ENCODE data around the gene NARS2. TPM values are rescaled to one million over a fixed set of nuclear protein-coding genes. Genes with fewer than 3 reads are reported as not detected.
"Not testable (repeated sequence)": the region's sequence is repeated elsewhere in the genome, so short reads cannot be mapped to it uniquely, and the experiment has no call there.

NARS2 gene
- total and polyA plus RNA-seq, 2 experiments from 2014 or later: 10.9 to 13.0 TPM

GRCh38 chr11:78613378-78613813 is 38.7 kb upstream of the NARS2 start:
- no peak overlapping the region for H3K4me2 ChIP-seq (ENCODE audit: unreplicated experiment)
- TF ChIP-seq EZH2 (IDR thresholded peaks at IDR 0.05; ENCODE audit: insufficient read depth, poor library complexity, severe bottlenecking) (no peak), EZH2phosphoT487 (IDR thresholded peaks at IDR 0.05; ENCODE audit: insufficient read depth, low read depth) (no peak)
- H3K9ac ChIP-seq: no peak overlapping the region
- H3K9me3 ChIP-seq (ENCODE audit: low read depth): no peaks in the 10 kb centered on the region
- H3K27ac ChIP-seq: no peak overlapping the region
- H2AFZ ChIP-seq: no peak overlapping the region
- H3F3A ChIP-seq (ENCODE audit: insufficient read depth): no peaks in the 10 kb centered on the region
- in situ Hi-C loops (cut with MboI): no loop called here
- H3K79me2 ChIP-seq (ENCODE audit: insufficient read depth): no peaks in the 10 kb centered on the region
- DNase-seq: no peak
- H3K36me3 ChIP-seq (ENCODE audit: low read depth): no peaks in the 10 kb centered on the region
- H3K9me2 ChIP-seq (ENCODE audit: insufficient read depth): no peaks in the 10 kb centered on the region
- H4K20me1 ChIP-seq (ENCODE audit: insufficient read depth): no peaks in the 10 kb centered on the region
- H3K4me3 ChIP-seq: no peak overlapping the region
- H3K4me1 ChIP-seq (ENCODE audit: insufficient read depth): no peaks in the 10 kb centered on the region
- H3K27me3 ChIP-seq (replicated peaks; ENCODE audit: insufficient read depth): no peaks in the 10 kb centered on the region; the same call in 1 of the 2 replicates
- 14 to 17% methylated on average over 5 of the region's 5 CpGs for WGBS, 2 experiments (ENCODE audit: low coverage in 1 of 2, low lambda C conversion rate in 2 of 2, missing lambda C conversion rate in 2 of 2)

GRCh38 chr11:78612721-78613377 is 38.2 kb upstream of the NARS2 start:
- H3K4me2 ChIP-seq (ENCODE audit: unreplicated experiment): no peak overlapping the region
- H3K4me3 ChIP-seq: no peak overlapping the region
- no peaks in the 10 kb centered on the region for H3K36me3 ChIP-seq (ENCODE audit: low read depth)
- no peaks in the 10 kb centered on the region for H4K20me1 ChIP-seq (ENCODE audit: insufficient read depth)
- TF ChIP-seq EZH2 (IDR thresholded peaks at IDR 0.05; ENCODE audit: insufficient read depth, poor library complexity, severe bottlenecking) (no peak), EZH2phosphoT487 (IDR thresholded peaks at IDR 0.05; ENCODE audit: insufficient read depth, low read depth) (no peak)
- WGBS, 2 experiments (ENCODE audit: low coverage in 1 of 2, low lambda C conversion rate in 2 of 2, missing lambda C conversion rate in 2 of 2): 23 to 28% methylated on average over 4 of the region's 4 CpGs
- H3K9me2 ChIP-seq (ENCODE audit: insufficient read depth): no peaks in the 10 kb centered on the region
- no peaks in the 10 kb centered on the region for H3K4me1 ChIP-seq (ENCODE audit: insufficient read depth)
- no peak overlapping the region for H3K27ac ChIP-seq
- H3K27me3 ChIP-seq (replicated peaks; ENCODE audit: insufficient read depth): no peaks in the 10 kb centered on the region; the same call in 1 of the 2 replicates
- no peaks in the 10 kb centered on the region for H3K79me2 ChIP-seq (ENCODE audit: insufficient read depth)
- H3K9ac ChIP-seq: no peak overlapping the region
- no peak for DNase-seq
- H3F3A ChIP-seq (ENCODE audit: insufficient read depth): no peaks in the 10 kb centered on the region
- no peak overlapping the region for H2AFZ ChIP-seq
- in situ Hi-C loops (cut with MboI): no loop called here
- no peaks in the 10 kb centered on the region for H3K9me3 ChIP-seq (ENCODE audit: low read depth)

GRCh38 chr11:78609321-78609720 is 34.7 kb upstream of the NARS2 start:
- H3K27ac ChIP-seq; DNase-seq; in situ Hi-C loops (cut with MboI); H2AFZ ChIP-seq; H3F3A ChIP-seq (ENCODE audit: insufficient read depth); H3K9ac ChIP-seq; H3K36me3 ChIP-seq (ENCODE audit: low read depth); H3K9me2 ChIP-seq (ENCODE audit: insufficient read depth); H3K4me2 ChIP-seq (ENCODE audit: unreplicated experiment); H4K20me1 ChIP-seq (ENCODE audit: insufficient read depth); H3K9me3 ChIP-seq (ENCODE audit: low read depth); H3K79me2 ChIP-seq (ENCODE audit: insufficient read depth); H3K4me1 ChIP-seq (ENCODE audit: insufficient read depth); H3K4me3 ChIP-seq; H3K27me3 ChIP-seq (replicated peaks; ENCODE audit: insufficient read depth): not testable (repeated sequence)
- WGBS, 2 experiments (ENCODE audit: low coverage in 1 of 2, low lambda C conversion rate in 2 of 2, missing lambda C conversion rate in 2 of 2): 63 to 70% methylated on average over 5 of the region's 5 CpGs

GRCh38 chr11:78607696-78608095 is 33.0 kb upstream of the NARS2 start:
- H3F3A ChIP-seq (ENCODE audit: insufficient read depth): no peaks in the 10 kb centered on the region
- no peak overlapping the region for H3K4me3 ChIP-seq
- in situ Hi-C loops (cut with MboI): no loop called here
- H3K79me2 ChIP-seq (ENCODE audit: insufficient read depth): no peaks in the 10 kb centered on the region
- H3K27ac ChIP-seq: no peak overlapping the region
- H3K9me2 ChIP-seq (ENCODE audit: insufficient read depth): no peaks in the 10 kb centered on the region
- H4K20me1 ChIP-seq (ENCODE audit: insufficient read depth): no peaks in the 10 kb centered on the region
- no peak overlapping the region for H3K4me2 ChIP-seq (ENCODE audit: unreplicated experiment)
- no peaks in the 10 kb centered on the region for H3K36me3 ChIP-seq (ENCODE audit: low read depth)
- no peak overlapping the region for H2AFZ ChIP-seq
- no peaks in the 10 kb centered on the region for H3K9me3 ChIP-seq (ENCODE audit: low read depth)
- DNase-seq: no peak
- H3K27me3 ChIP-seq (replicated peaks; ENCODE audit: insufficient read depth): 0 out of 2 replicates have a peak, but pooled peaks cover 3% of the 10 kb centered on the region
- no peaks in the 10 kb centered on the region for H3K4me1 ChIP-seq (ENCODE audit: insufficient read depth)
- H3K9ac ChIP-seq: no peak overlapping the region
- no peak for TF ChIP-seq EZH2 (IDR thresholded peaks at IDR 0.05; ENCODE audit: insufficient read depth, poor library complexity, severe bottlenecking)
- no peak for TF ChIP-seq EZH2phosphoT487 (IDR thresholded peaks at IDR 0.05; ENCODE audit: insufficient read depth, low read depth)

GRCh38 chr11:78606667-78607066 is 32.0 kb upstream of the NARS2 start:
- peaks cover 9% of the 10 kb centered on the region; the same call in 1 of the 2 replicates for H3K27me3 ChIP-seq (replicated peaks; ENCODE audit: insufficient read depth)
- H3K4me1 ChIP-seq (ENCODE audit: insufficient read depth): no peaks in the 10 kb centered on the region
- H2AFZ ChIP-seq: no peak overlapping the region
- no peaks in the 10 kb centered on the region for H4K20me1 ChIP-seq (ENCODE audit: insufficient read depth)
- no peaks in the 10 kb centered on the region for H3K79me2 ChIP-seq (ENCODE audit: insufficient read depth)
- no peaks in the 10 kb centered on the region for H3K9me3 ChIP-seq (ENCODE audit: low read depth)
- H3K9ac ChIP-seq: no peak overlapping the region
- TF ChIP-seq EZH2phosphoT487 (IDR thresholded peaks at IDR 0.05; ENCODE audit: insufficient read depth, low read depth) (no peak), EZH2 (IDR thresholded peaks at IDR 0.05; ENCODE audit: insufficient read depth, poor library complexity, severe bottlenecking) (no peak)
- H3K36me3 ChIP-seq (ENCODE audit: low read depth): no peaks in the 10 kb centered on the region
- H3K4me3 ChIP-seq: no peak overlapping the region
- no peaks in the 10 kb centered on the region for H3F3A ChIP-seq (ENCODE audit: insufficient read depth)
- in situ Hi-C loops (cut with MboI): no loop called here
- DNase-seq: no peak
- no peak overlapping the region for H3K4me2 ChIP-seq (ENCODE audit: unreplicated experiment)
- no peak overlapping the region for H3K27ac ChIP-seq
- H3K9me2 ChIP-seq (ENCODE audit: insufficient read depth): no peaks in the 10 kb centered on the region
- WGBS, 2 experiments (ENCODE audit: low coverage in 1 of 2, low lambda C conversion rate in 2 of 2, missing lambda C conversion rate in 2 of 2): 23 to 30% methylated on average over 3 of the region's 3 CpGs
